Measurements from ENCODE around the gene SLIT3.

Gene SLIT3

GRCh38 chr5:169174923-169175322 lies 126.0 kb downstream of the SLIT3 start:
- no peak for DNase-seq (ENCODE audit: low spot score)

GRCh38 chr5:169173372-169173771 lies 127.6 kb downstream of the SLIT3 start:
- DNase-seq (ENCODE audit: low spot score), result peak; percentile 62

- no peak for DNase-seq (ENCODE audit: low spot score)
Measured at GRCh38 chr5:169171515-169171914, 129.4 kb downstream of the SLIT3 start.

- no peak for DNase-seq (ENCODE audit: low spot score)
Measured at GRCh38 chr5:169169783-169170182, 131.2 kb downstream of the SLIT3 start.

GRCh38 chr5:169168280-169168679 lies 132.7 kb downstream of the SLIT3 start:
- no peak for DNase-seq (ENCODE audit: low spot score)

- DNase-seq (ENCODE audit: low spot score), result no peak
Measured at GRCh38 chr5:169166078-169166477, 134.9 kb downstream of the SLIT3 start.

- DNase-seq (ENCODE audit: low spot score), result no peak
Measured at GRCh38 chr5:169165052-169165451, 135.9 kb downstream of the SLIT3 start.

- DNase-seq (ENCODE audit: low spot score), result peak; percentile 72
Measured at GRCh38 chr5:169164481-169164925, 136.4 kb downstream of the SLIT3 start.

GRCh38 chr5:169162407-169162806 lies 138.5 kb downstream of the SLIT3 start:
- peak; percentile 60 for DNase-seq (ENCODE audit: low spot score)

- DNase-seq (ENCODE audit: low spot score), result peak; percentile 93
Measured at GRCh38 chr5:169161022-169161680, 139.8 kb downstream of the SLIT3 start.

- DNase-seq (ENCODE audit: low spot score), result peak; percentile 69
Measured at GRCh38 chr5:169160405-169160901, 140.5 kb downstream of the SLIT3 start.

GRCh38 chr5:169158764-169159163 lies 142.2 kb downstream of the SLIT3 start:
- no peak for DNase-seq (ENCODE audit: low spot score)

GRCh38 chr5:169157064-169157463 lies 143.9 kb downstream of the SLIT3 start:
- no peak for DNase-seq (ENCODE audit: low spot score)

GRCh38 chr5:169154679-169155078 lies 146.3 kb downstream of the SLIT3 start:
- no peak for DNase-seq (ENCODE audit: low spot score)

- no peak for DNase-seq (ENCODE audit: low spot score)
Measured at GRCh38 chr5:169153405-169153804, 147.5 kb downstream of the SLIT3 start.

- no peak for DNase-seq (ENCODE audit: low spot score)
Measured at GRCh38 chr5:169152946-169153345, 148.0 kb downstream of the SLIT3 start.

- no peak for DNase-seq (ENCODE audit: low spot score)
Measured at GRCh38 chr5:169152453-169152852, 148.5 kb downstream of the SLIT3 start.

- no peak for DNase-seq (ENCODE audit: low spot score)
Measured at GRCh38 chr5:169151051-169151805, 149.7 kb downstream of the SLIT3 start.

GRCh38 chr5:169150108-169150507 lies 150.8 kb downstream of the SLIT3 start:
- no peak for DNase-seq (ENCODE audit: low spot score)

- DNase-seq (ENCODE audit: low spot score), result no peak
Measured at GRCh38 chr5:169149317-169149716, 151.6 kb downstream of the SLIT3 start.

- DNase-seq (ENCODE audit: low spot score), result no peak
Measured at GRCh38 chr5:169148138-169148740, 152.7 kb downstream of the SLIT3 start.

- DNase-seq (ENCODE audit: low spot score), result no peak
Measured at GRCh38 chr5:169147534-169147933, 153.4 kb downstream of the SLIT3 start.

- DNase-seq (ENCODE audit: low spot score), result peak; percentile 79
Measured at GRCh38 chr5:169146158-169146557, 154.8 kb downstream of the SLIT3 start.
